ENCODE results near the gene GDPD5.

DNA sequence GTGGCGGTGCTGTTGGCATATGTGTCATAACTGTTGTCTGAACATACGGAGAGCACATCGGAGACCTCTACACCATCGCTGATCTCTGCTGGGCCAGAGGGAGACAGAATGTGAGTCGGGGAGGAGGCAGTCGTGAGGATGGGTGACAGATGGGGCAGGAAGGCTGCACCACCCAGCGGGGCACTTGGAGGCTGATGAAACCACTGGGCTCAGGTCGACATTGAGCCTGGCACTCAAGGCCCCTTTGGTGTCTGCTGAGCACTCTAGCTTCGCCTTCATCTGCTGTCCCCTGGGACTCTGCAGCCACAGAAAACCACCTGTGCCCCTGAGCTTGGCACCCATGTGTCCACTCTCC is 90.2 kb downstream of the GDPD5 start:
- no peak for TF ChIP-seq CTCF (IDR thresholded peaks at IDR 0.05)
- no peak for TF ChIP-seq TEAD4 (CRISPR knock-in tag; IDR thresholded peaks at IDR 0.05)
- TF ChIP-seq STAT6 (CRISPR knock-in tag; conservative IDR thresholded peaks at IDR 0.05; ENCODE audit: low read depth) = no peak
- no peak for TF ChIP-seq HMGXB4 (CRISPR knock-in tag; IDR thresholded peaks at IDR 0.05)
- TF ChIP-seq ATF2 (CRISPR knock-in tag; IDR thresholded peaks at IDR 0.05; ENCODE audit: borderline replicate concordance, low read depth) = no peak
